HepG2 (cell line): ENCODE measurements around the gene TBC1D1.

Source experiments
- CHD4 ChIP-seq: fragments of 200-600 bp; sonication (generic); IDR thresholded peaks from 2 replicates; pipeline ENCODE4 v1.7.0; 2017; ENCODE audit warnings: mild to moderate bottlenecking, low read length, borderline replicate concordance
- CREB1 ChIP-seq, 2 experiments: fragments of 450-650 bp in 1 of 2; IDR thresholded peaks; 2 replicates each; pipeline ENCODE4 v1.6.1; 2016 to 2017; ENCODE audit warnings: control low read depth in 1 of 2, mild to moderate bottlenecking in 1 of 2, missing compliant biosample characterization in 1 of 2, missing genetic modification characterization in 1 of 2
- FOXA1 ChIP-seq, 2 experiments: fragments of 450-650 bp in 1 of 2; sonication (generic) in 1 of 2; formaldehyde crosslinking in 1 of 2; IDR thresholded peaks; 2 replicates each; pipeline versions ENCODE4 v1.4.0 to v1.6.1; 2016 to 2020; ENCODE audit warnings: missing genetic modification reagents in 1 of 2
- HCFC1 ChIP-seq: fragments of 150-350 bp; IDR thresholded peaks from 2 replicates; pipeline ENCODE4 v1.6.1; 2014; ENCODE audit warnings: low read depth, low read length
- JARID2 ChIP-seq: sonication (generic); formaldehyde crosslinking; IDR thresholded peaks from 2 replicates; pipeline ENCODE4 v1.8.1; 2023; ENCODE audit warnings: missing genetic modification reagents, inconsistent platforms; ENCODE audit not compliant: insufficient replicate concordance
- MZF1 ChIP-seq: sonication (generic); formaldehyde crosslinking; IDR thresholded peaks from 2 replicates; pipeline ENCODE4 v1.8.1; 2023; ENCODE audit warnings: mild to moderate bottlenecking, missing genetic modification reagents, borderline replicate concordance
- TAF1 ChIP-seq: sonication (generic); formaldehyde crosslinking; IDR thresholded peaks from 2 replicates; pipeline ENCODE4 v1.4.0; 2020; ENCODE audit warnings: missing genetic modification reagents
- ZNF121 ChIP-seq: sonication (generic); formaldehyde crosslinking; IDR thresholded peaks from 2 replicates; pipeline ENCODE4 v1.5.0; 2020; ENCODE audit warnings: mild to moderate bottlenecking, missing genetic modification reagents
- TF ChIP-seq, protein P1 (sequence below), 2 experiments: IDR thresholded peaks; 2 replicates each; pipeline ENCODE4 v1.6.1; 2011 to 2012; ENCODE audit warnings: low read length in 2 of 2, borderline replicate concordance in 1 of 2, low read depth in 1 of 2, mild to moderate bottlenecking in 1 of 2, moderate library complexity in 1 of 2

DNA sequence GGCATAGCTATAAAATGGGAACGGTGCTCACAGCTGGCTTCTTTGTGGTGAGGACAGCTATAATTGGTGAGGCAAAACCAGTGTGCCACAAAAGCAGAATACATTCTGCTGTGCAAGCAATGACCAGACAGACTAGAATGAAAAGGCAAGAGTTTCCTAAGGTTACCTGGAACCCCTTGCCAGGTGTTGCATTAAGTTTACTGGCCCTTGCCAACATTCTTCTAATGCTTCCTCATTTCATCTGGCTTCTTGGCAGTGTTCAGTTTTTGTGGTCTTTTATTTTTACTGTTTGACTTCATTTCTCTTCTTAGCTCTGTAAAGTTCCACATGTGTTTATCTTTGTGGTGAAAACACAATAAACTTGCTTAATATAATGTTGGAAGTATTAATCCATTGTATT, 200.8 kb downstream of the TBC1D1 start:
- TF ChIP-seq ZNF121 (CRISPR knock-in tag) (no peak), MZF1 (no peak), FOXA1 (IDR thresholded peaks at IDR 0.05) (no peak), FOXA1 (CRISPR knock-in tag; IDR thresholded peaks at IDR 0.05) (no peak), TAF1 (no peak), JARID2 (CRISPR knock-in tag) (no peak), CREB1 (IDR thresholded peaks at IDR 0.05) (no peak), CREB1 (CRISPR knock-in tag; IDR thresholded peaks at IDR 0.05) (no peak), CHD4 (no peak), HCFC1 (no peak)
- TF ChIP-seq, protein P1, sequence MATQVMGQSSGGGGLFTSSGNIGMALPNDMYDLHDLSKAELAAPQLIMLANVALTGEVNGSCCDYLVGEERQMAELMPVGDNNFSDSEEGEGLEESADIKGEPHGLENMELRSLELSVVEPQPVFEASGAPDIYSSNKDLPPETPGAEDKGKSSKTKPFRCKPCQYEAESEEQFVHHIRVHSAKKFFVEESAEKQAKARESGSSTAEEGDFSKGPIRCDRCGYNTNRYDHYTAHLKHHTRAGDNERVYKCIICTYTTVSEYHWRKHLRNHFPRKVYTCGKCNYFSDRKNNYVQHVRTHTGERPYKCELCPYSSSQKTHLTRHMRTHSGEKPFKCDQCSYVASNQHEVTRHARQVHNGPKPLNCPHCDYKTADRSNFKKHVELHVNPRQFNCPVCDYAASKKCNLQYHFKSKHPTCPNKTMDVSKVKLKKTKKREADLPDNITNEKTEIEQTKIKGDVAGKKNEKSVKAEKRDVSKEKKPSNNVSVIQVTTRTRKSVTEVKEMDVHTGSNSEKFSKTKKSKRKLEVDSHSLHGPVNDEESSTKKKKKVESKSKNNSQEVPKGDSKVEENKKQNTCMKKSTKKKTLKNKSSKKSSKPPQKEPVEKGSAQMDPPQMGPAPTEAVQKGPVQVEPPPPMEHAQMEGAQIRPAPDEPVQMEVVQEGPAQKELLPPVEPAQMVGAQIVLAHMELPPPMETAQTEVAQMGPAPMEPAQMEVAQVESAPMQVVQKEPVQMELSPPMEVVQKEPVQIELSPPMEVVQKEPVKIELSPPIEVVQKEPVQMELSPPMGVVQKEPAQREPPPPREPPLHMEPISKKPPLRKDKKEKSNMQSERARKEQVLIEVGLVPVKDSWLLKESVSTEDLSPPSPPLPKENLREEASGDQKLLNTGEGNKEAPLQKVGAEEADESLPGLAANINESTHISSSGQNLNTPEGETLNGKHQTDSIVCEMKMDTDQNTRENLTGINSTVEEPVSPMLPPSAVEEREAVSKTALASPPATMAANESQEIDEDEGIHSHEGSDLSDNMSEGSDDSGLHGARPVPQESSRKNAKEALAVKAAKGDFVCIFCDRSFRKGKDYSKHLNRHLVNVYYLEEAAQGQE (IDR thresholded peaks at IDR 0.05; ENCODE audit: borderline replicate concordance in 1 of 2, low read depth in 1 of 2, low read length in 2 of 2): no peak
